Mesenteric fat pad (tissue), 1 donor: ENCODE data around the gene LMAN1L. TPM values are rescaled to one million over a fixed set of nuclear protein-coding genes. Genes with fewer than 3 reads are reported as not detected.

ENCODE experiments used
- DNase-seq: peaks from one replicate; pipeline ENCODE4 v3.0.0-alpha.2; 2020; ENCODE audit warnings: low spot score
- long read RNA-seq: library from polyadenylated mRNA; unstranded; transcript quantifications from one replicate; pipeline ENCODE4 v2.0.0, GENCODE V29; 2020
- total RNA-seq: library from RNA; stranded (reverse); fragmentation: NEBNext Ultra II Directional; extraction: Animal tissue kit (Norgen Biotek cat#: 25700); gene quantifications from one replicate; pipeline ENCODE4 v1.2.1, GENCODE V29; 2021
- donor health status: DM: yes; HTN: yes; CAD: no.

The LMAN1L gene
- total RNA-seq = not detected
- long read RNA-seq = 0 reads

- no peak for DNase-seq
Observed at GRCh38 chr15:74812533-74812932, at the start of gene LMAN1L. LMAN1L (plus strand) TSS chr15:74812835; CDS start chr15:74812855, 20 bp downstream.

DNA sequence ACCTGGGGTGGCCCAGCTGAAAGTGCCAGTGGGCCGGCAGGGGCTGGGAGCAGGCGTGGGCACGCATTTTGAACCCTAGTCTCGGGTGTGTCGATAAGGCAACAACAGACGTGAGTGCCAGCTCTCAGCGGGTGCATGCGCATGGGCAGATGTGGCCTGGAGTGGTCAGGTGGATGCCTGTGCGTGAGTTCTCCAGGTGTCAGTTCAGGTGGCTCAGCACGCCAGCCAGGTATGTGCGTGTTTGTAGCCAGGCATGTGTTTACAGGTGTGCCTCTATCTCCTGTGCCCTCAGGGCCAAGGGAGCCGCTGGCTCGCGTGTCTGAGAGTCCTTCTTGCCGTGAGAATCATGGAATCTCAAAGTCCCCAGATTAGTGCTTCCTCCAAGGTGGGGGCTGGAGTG, 49.2 kb upstream of the LMAN1L start:
- no peak for DNase-seq

- DNase-seq = no peak
Observed at GRCh38 chr15:74767167-74768098, 45.2 kb upstream of the LMAN1L start.

DNA sequence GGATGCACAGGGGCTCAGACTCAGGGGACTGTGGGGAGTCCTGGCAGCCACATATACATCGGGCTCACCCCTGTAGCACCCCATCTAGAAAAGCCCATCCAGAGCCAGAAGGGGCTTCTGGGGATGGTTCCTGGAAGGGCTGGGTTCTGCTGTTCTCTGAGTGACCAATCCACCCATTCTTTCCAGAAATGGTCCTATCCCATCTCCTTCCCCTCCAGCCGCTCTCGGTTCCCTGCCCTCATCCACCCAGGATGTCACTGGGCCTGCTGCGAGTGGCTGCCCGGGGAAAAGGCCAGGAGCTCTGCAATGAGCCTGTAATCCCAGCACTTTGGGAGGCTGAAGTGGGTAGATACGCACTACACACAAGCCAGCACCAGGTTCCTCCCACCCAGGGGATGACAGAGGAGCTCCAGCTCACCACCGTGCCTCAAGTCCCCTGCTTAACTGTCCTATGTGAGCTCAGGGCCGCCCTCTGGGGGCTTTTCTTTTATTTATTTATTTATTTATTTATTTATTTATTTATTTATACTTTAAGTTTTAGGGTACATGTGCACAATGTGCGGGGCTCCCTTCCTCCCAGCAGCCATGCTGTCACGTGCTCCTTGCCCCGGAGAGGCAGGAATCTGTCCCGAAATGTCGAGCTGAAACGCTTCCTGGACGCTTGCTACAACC, 44.4 kb upstream of the LMAN1L start:
- DNase-seq = no peak

GRCh38 chr15:74768771-74769342, 43.8 kb upstream of the LMAN1L start:
- no peak for DNase-seq

DNA sequence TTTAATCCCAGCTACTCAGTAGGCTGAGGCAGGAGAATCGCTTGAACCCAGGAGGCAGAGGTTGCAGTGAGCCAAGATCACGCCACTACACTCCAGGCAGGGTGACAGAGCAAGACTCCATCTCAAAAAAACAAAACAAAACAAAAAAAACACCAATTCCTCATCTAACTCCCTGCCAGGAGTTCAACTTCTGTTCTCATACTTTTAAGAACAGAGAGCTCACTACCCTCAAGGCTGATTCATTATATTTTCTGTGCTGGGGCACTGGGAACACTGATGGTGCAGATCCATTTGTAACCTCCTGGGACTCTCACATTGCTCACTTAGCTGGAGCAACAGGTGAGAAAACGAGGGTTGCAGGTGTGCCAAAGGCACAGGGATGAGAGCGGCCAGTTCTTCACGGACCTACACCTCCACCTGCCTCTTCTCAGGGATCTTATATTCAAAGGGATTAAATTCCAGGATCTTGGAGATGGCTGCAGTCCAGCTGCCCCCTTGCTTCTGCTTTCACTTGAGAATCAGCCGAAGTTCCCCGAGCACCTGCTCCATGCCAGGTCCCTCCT, 43.1 kb upstream of the LMAN1L start:
- no peak for DNase-seq

DNA sequence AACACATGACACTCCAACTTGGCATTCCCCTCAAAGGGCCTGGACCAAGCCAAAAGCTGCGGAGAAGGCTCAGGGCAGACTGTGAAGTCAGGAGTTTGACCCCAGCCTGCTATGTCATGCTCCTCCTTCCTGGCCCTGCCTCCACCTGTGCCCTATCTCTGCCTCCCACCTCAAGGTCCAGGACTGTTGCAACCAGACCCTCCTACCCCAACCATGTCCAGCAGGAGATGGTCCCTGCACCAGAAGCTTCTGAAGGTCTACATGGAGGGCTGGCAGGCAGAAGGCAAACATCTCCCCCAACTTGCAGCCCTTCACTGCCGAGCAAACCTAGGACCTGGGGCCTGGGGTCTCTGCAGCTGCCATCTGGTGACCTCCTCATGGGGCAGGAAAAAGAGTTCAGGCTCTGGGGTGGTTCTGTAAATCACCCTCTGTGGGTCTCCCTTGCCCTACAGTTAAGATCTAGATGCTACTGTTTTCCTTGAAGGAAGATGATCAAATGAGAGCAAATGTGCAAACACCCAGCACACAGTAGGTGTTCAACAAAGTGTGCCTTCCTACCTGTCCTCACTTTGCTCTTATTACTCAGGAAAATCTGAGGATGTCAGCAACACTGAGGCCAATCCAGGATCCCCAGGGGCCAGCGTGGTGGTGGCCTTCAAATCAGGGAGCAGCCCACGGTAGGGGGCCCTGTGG, 42.3 kb upstream of the LMAN1L start:
- DNase-seq = no peak

DNA sequence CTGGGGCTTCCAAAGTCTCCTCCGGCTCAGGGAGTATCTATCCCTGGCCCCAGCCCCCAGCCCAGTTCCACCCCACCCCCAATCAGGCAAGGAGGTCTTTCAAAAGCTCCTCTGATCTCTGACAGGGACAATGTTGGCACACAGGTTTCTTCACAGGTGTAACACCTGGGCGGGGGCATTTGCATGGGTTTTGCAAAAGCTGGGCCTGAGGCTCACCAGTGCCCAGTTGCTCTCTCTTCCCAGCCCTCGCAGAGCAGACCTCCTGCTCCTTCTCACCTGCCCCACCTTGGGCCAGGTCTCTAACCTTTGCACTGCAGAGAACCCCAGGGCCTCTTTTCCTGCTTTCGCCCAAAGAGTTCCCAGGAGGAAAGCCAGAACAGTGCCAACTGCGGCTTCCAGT, 39.3 kb upstream of the LMAN1L start:
- DNase-seq = no peak

DNA sequence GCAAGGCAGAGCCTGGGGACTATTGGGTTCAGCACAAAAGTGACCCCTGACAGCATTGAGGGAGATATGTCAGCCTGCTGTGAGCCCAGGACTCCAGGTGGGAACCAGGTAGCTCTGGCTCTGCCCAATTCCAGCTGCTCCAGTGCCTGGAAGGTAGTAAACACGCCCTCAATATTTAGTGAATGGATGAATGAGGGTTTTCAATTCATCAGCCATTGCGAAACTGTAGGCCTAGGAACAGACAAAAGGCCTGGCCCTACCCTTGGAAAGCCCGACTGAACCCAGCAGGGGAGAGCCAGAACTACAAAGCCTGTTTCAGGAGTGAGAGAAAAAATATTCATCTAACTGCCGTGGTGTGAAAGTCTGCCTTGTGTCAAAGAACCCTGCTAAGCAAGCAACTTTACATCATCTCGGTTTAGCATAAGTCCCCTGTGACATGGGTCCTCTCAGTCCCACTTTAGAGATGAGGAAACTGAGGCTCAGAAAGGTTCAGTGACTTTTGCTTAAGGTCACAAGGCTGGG, 38.8 kb upstream of the LMAN1L start:
- DNase-seq = no peak

GRCh38 chr15:74775132-74775562, 37.5 kb upstream of the LMAN1L start:
- no peak for DNase-seq

- no peak for DNase-seq
Observed at GRCh38 chr15:74775894-74776293, 36.7 kb upstream of the LMAN1L start.

- no peak for DNase-seq
Observed at GRCh38 chr15:74776821-74777768, 35.5 kb upstream of the LMAN1L start.

DNA sequence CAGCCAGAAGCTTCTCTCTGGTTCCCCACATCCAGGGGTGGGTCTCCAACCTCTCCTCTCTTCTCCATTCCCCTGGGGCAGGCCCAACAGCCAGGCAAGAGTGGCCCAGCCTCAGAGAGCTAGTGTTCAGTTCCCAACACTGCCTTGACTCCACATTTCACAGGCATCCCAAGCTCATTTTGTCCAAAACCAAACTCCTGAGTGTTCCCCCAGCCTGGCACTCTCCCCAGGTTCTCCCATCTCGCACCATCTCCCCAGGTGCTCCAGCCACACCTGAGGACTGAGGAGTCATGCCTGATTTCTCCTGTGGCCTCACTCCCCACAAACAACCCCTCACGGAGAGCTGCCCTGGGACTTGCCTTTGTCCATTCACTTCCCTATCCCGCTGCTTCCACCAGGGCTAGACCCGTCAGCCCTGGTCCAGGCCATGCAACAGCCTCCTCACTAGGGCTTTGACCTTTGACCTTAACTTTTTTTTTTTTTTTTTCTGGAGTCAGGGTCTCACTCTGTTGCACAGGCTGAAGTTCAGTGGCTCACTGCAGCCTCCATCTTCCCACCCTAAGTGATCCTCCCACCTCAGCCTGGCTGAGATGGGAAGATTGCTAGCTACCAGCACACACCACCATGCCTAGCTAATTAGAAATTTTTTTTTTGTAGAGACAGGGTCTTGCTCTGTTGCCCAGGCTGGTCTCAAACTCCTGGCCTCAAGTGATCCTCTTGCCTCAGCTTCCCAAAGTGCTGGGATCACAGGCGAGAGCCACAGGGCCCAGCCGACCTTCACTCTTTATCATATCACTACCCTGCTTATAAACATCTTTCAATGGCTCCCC, 34.7 kb upstream of the LMAN1L start:
- DNase-seq = no peak

DNA sequence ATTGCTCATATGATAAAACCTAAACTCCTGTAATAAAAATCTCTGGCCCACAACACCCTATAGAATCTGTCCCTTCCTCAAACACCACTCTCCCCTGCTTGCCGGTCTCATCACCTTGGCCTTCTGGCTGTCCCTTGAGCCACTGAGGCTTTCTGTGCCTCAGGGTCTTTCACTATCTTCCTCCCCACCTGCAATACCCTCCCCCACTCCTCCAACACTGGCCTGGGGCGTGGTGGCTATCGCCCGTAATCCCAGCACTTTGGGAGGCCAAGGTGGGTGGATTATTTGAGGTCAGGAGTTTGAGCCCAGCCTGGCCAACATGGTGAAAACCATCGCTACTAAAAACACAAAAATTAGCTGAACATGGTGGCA, 34.0 kb upstream of the LMAN1L start:
- DNase-seq = no peak

DNA sequence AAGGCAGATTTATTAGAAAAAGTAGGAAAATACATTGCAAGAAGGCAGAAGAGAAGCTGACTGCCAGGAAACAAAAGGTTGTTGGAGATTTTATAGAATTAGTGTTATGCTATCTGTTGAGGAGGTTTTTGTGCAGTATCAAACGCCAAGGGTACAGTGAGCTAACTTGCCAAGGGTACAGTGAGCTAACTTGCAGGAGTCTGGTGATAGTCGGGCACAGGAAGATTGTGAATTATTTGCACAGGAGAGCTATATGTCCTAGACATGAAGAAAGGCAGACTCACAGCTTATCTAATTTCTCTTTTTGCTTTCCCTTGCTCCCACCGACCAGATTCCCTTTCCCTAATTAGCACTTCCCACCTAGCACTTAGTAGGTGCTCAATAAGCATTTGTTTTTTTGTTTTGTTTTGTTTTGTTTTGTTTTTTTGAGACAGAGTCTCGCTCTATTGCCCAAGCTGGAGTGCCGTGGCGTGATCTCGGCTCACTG, 33.4 kb upstream of the LMAN1L start:
- DNase-seq = no peak

GRCh38 chr15:74780523-74781430, 31.9 kb upstream of the LMAN1L start:
- DNase-seq = no peak

DNA sequence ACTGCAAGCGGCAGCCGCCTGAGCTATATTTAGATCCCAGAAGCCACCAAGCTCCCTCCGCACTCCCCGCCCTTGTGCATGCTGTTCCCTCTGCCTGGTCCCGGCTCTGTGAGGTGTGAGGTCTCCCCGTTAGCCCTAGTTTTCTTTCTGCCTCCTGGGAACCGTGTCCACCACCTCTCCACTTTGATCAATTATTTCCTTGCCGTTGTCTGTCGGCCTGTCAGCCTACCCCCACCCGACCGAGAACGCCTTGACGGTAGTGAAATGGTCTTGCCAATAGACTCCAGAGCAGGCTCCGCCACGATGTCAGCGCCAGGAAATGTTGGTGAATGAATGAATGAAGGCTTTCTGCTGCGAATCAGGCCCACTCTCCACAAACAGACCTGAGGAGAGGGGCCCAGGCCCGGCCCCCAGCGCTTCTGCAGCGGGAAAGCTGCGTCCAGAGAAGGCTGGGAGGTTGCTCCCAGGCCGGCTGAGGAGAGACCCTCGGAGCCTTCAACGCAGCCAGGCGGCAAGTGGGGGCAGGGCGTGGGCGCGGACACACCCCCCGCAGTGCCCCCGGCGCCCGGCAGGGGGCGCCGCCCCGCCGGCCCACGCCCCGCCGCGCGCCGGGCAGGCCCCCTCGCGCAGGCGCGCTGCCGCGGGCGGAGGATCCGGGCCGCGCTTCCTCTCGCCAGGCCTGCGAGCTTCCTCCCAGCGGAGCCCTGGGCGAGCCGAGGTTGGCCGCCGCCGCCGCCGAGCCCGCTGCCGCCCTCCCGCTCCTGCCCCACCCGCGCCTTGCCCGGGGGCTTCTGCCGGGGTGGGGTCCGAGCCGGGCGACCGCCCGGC, 31.0 kb upstream of the LMAN1L start, which contains the start of gene CSK:
TSS of gene CSK (plus strand) at position 650 of the 828 bp plus-strand sequence. CDS start 16,218 bp downstream, outside the sequence.
- no peak for DNase-seq
